ENCODE measurements around the gene TEX22.
A peak's percentile ranks its signal among the peaks of the same experiment; 100 is the strongest.

Gene TEX22

DNA sequence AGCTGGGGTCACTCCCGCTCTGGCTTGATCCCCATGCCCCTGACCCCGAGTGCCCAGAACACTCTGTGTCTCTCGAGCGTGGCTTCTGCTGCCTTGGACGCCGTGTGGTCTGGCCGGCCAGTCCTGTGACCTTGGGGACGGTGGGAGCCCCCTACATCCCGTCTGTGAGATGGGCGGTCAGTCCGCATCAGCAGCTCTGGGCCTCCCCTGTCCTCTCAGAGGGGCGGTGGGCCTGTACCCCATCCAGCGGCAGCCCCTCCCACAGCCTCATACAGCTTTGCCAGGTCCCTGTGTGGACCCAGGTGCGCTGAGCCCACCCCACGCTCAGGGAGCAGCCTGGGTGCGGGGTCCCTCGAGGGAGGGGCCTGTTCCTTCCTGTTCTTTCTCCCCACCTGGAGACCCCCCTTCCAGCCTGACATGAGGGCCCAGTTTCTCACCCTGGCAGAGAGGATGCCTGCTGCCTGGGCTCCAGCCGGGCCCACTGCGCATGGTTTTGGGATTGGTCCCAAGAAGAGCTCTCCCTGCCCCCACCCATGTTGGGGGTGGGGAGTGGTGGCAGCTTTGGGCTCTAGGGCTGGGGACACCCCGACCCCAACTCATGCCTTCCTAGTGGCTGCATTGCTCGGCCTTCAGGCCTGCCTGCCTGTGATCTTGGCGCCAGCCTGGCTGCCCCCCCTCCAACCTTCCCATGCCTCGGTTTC is 22.8 kb downstream of the TEX22 start:
- Histone ChIP-seq H3K27me3 (ENCODE audit: control insufficient read depth in 2 of 2, insufficient read depth in 2 of 2, low read length in 2 of 2) (no peaks in the 10 kb centered on the region), H3K4me1 (ENCODE audit: control insufficient read depth in 2 of 2, insufficient read depth in 2 of 2, low read length in 2 of 2) (peaks cover 26% of the 10 kb centered on the region in 2 donors), H3K27ac (ENCODE audit: low read depth in 2 of 2, low read length in 2 of 2) (no peak overlapping the region), H3K36me3 (ENCODE audit: control insufficient read depth in 2 of 2, insufficient read depth in 2 of 2, low read length in 2 of 2) (no peaks in the 10 kb centered on the region), H3K9me3 (ENCODE audit: control insufficient read depth in 2 of 2, low read length in 2 of 2) (no peaks in the 10 kb centered on the region), H3K9ac (ENCODE audit: low read depth in 1 of 2, low read length in 2 of 2) (peak overlapping the region; percentile 56 to 71), H3K4me3 (ENCODE audit: low read length in 2 of 2) (peak overlapping the region; percentile 50 to 72)

DNA sequence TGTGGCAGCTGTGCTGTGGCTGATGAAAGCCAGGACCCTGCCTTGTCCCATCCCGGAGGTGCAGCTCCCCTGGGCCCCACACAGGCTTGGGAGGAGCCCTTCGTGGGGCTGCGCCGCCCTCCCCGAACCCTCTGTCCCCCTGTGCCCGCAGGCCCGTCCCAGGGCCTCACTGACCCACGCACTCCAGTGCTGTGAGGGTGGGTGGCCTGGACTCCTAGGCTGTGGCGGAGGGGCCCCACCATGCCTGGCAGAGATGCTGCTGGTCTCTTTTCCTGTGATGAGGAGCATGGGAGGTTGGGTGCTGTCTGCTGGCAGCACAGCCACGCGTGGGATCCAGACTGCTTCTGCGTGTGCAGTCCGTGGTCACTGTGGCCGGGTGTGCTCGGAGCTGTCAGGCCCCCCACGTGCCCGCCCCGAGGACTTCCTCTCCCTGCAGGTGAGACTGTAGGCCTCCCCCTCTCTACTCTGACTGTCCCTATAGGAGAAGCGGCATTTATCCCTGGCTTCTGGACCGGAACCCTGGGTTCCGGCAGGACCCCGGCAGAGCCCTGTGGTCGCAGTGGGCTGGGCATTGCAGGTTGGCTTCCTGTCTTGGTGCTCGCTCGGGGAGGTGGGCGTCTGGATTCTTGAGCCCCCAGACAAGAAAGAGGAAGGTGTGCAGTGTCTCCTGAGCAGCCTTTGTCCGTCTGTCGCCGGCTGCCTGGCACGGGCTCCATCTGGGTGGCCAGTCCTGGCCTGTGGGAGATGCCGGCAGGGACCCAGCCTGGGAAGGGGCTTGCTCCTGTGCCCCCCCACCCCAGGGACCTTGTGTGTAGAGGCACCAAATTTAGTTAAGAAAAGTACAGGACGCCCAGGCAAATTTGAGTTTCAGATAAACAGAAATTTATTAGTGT is 23.6 kb downstream of the TEX22 start:
- Histone ChIP-seq H3K36me3 (ENCODE audit: control insufficient read depth in 2 of 2, insufficient read depth in 2 of 2, low read length in 2 of 2) (peaks cover 0 to 6% of the 10 kb centered on the region in 2 donors), H3K9me3 (ENCODE audit: control insufficient read depth in 2 of 2, low read length in 2 of 2) (no peaks in the 10 kb centered on the region), H3K4me3 (ENCODE audit: low read length in 2 of 2) (no peak overlapping the region), H3K4me1 (ENCODE audit: control insufficient read depth in 2 of 2, insufficient read depth in 2 of 2, low read length in 2 of 2) (peaks cover 26% of the 10 kb centered on the region in 2 donors), H3K9ac (ENCODE audit: low read depth in 1 of 2, low read length in 2 of 2) (no peak overlapping the region), H3K27me3 (ENCODE audit: control insufficient read depth in 2 of 2, insufficient read depth in 2 of 2, low read length in 2 of 2) (no peaks in the 10 kb centered on the region), H3K27ac (ENCODE audit: low read depth in 2 of 2, low read length in 2 of 2) (no peak overlapping the region)

- Histone ChIP-seq H3K27ac (ENCODE audit: low read depth in 2 of 2, low read length in 2 of 2) (no peak overlapping the region), H3K36me3 (ENCODE audit: control insufficient read depth in 2 of 2, insufficient read depth in 2 of 2, low read length in 2 of 2) (peaks cover 0 to 6% of the 10 kb centered on the region in 2 donors), H3K9me3 (ENCODE audit: control insufficient read depth in 2 of 2, low read length in 2 of 2) (no peaks in the 10 kb centered on the region), H3K4me3 (ENCODE audit: low read length in 2 of 2) (no peak overlapping the region), H3K9ac (ENCODE audit: low read depth in 1 of 2, low read length in 2 of 2) (no peak overlapping the region), H3K4me1 (ENCODE audit: control insufficient read depth in 2 of 2, insufficient read depth in 2 of 2, low read length in 2 of 2) (peaks cover 22 to 26% of the 10 kb centered on the region in 2 donors), H3K27me3 (ENCODE audit: control insufficient read depth in 2 of 2, insufficient read depth in 2 of 2, low read length in 2 of 2) (no peaks in the 10 kb centered on the region)
These were observed 24.6 kb downstream of the TEX22 start for GRCh38 chr14:105422695-105423487.

- no peak overlapping the region for H3K4me3 ChIP-seq (ENCODE audit: low read length in 2 of 2)
- no peaks in the 10 kb centered on the region for H3K9me3 ChIP-seq (ENCODE audit: control insufficient read depth in 2 of 2, low read length in 2 of 2)
- H3K9ac ChIP-seq (ENCODE audit: low read depth in 1 of 2, low read length in 2 of 2) = no peak overlapping the region
- peaks cover 16 to 22% of the 10 kb centered on the region in 2 donors for H3K4me1 ChIP-seq (ENCODE audit: control insufficient read depth in 2 of 2, insufficient read depth in 2 of 2, low read length in 2 of 2)
- H3K36me3 ChIP-seq (ENCODE audit: control insufficient read depth in 2 of 2, insufficient read depth in 2 of 2, low read length in 2 of 2) = peaks cover 0 to 6% of the 10 kb centered on the region in 2 donors
- no peaks in the 10 kb centered on the region for H3K27me3 ChIP-seq (ENCODE audit: control insufficient read depth in 2 of 2, insufficient read depth in 2 of 2, low read length in 2 of 2)
- H3K27ac ChIP-seq (ENCODE audit: low read depth in 2 of 2, low read length in 2 of 2) = no peak overlapping the region
These were observed 25.3 kb downstream of the TEX22 start for GRCh38 chr14:105423488-105424195.

DNA sequence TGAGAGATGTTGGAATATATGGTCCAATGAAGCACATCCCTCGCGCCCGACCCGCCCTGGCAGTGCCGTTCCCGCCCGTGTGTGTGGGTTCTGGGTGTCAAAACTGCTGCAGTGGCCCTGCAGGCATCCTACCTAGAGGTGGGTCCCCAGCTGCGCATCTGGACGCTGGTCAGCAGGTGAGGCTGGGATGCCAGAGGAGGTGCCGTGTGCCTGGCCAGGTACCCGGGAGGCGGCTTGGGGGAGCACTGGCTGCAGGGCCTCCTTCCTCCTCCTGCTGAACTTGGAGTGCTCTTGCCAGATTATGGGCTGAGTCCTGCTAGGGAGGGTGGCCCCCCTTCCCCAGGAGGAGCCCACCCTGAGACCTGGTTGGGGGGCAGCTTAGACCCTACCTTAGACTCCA is 26.5 kb downstream of the TEX22 start:
- Histone ChIP-seq H3K9ac (ENCODE audit: low read depth in 1 of 2, low read length in 2 of 2) (no peak overlapping the region), H3K27me3 (ENCODE audit: control insufficient read depth in 2 of 2, insufficient read depth in 2 of 2, low read length in 2 of 2) (no peaks in the 10 kb centered on the region), H3K27ac (ENCODE audit: low read depth in 2 of 2, low read length in 2 of 2) (no peak overlapping the region), H3K9me3 (ENCODE audit: control insufficient read depth in 2 of 2, low read length in 2 of 2) (no peaks in the 10 kb centered on the region), H3K4me1 (ENCODE audit: control insufficient read depth in 2 of 2, insufficient read depth in 2 of 2, low read length in 2 of 2) (peaks cover 7 to 14% of the 10 kb centered on the region in 2 donors), H3K36me3 (ENCODE audit: control insufficient read depth in 2 of 2, insufficient read depth in 2 of 2, low read length in 2 of 2) (peaks cover 0 to 6% of the 10 kb centered on the region in 2 donors), H3K4me3 (ENCODE audit: low read length in 2 of 2) (no peak overlapping the region)

GRCh38 chr14:105425823-105426247 is 27.5 kb downstream of the TEX22 start:
- Histone ChIP-seq H3K9me3 (ENCODE audit: control insufficient read depth in 2 of 2, low read length in 2 of 2) (no peaks in the 10 kb centered on the region), H3K36me3 (ENCODE audit: control insufficient read depth in 2 of 2, insufficient read depth in 2 of 2, low read length in 2 of 2) (peaks cover 0 to 6% of the 10 kb centered on the region in 2 donors), H3K4me3 (ENCODE audit: low read length in 2 of 2) (no peak overlapping the region), H3K27ac (ENCODE audit: low read depth in 2 of 2, low read length in 2 of 2) (no peak overlapping the region), H3K27me3 (ENCODE audit: control insufficient read depth in 2 of 2, insufficient read depth in 2 of 2, low read length in 2 of 2) (no peaks in the 10 kb centered on the region), H3K4me1 (ENCODE audit: control insufficient read depth in 2 of 2, insufficient read depth in 2 of 2, low read length in 2 of 2) (peaks cover 2 to 10% of the 10 kb centered on the region in 2 donors), H3K9ac (ENCODE audit: low read depth in 1 of 2, low read length in 2 of 2) (no peak overlapping the region)

DNA sequence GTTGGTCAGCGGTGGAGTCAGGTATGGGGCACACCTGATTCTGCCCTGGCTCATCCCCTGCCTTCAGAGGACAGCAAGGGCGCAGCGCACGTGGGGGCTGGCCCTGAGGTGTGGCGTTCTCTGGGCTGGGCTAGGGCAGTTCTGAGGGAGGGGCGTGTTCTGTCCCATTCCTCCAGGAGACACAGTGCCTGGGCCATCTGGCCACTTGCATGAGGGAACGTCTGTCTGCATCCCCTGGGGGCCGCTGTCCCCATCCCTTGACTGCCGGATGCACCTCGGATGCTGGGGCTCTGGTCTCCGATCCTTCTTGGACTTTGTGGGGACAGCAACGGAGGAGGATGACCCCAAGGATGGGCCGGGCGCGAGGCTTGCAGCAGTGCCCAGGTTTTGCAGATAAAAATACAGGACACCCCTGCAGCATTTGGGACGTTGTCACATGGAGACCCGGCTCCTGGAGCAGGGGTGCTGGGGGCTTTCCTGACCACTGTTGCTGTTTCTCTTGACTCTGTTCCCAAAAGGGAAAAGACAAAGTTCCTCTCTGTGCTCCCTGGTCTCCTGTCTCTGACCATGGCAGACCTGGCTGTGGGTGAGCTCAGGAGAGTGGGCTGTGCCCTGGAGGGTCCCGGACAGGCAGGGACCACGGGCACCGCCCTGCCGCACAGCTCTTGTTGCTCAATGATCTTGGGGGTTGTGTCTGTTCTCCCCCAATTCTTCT is 28.2 kb downstream of the TEX22 start:
- Histone ChIP-seq H3K4me1 (ENCODE audit: control insufficient read depth in 2 of 2, insufficient read depth in 2 of 2, low read length in 2 of 2) (peaks cover 0 to 3% of the 10 kb centered on the region in 2 donors), H3K36me3 (ENCODE audit: control insufficient read depth in 2 of 2, insufficient read depth in 2 of 2, low read length in 2 of 2) (peaks cover 0 to 6% of the 10 kb centered on the region in 2 donors), H3K27ac (ENCODE audit: low read depth in 2 of 2, low read length in 2 of 2) (no peak overlapping the region), H3K27me3 (ENCODE audit: control insufficient read depth in 2 of 2, insufficient read depth in 2 of 2, low read length in 2 of 2) (no peaks in the 10 kb centered on the region), H3K9ac (ENCODE audit: low read depth in 1 of 2, low read length in 2 of 2) (no peak overlapping the region), H3K4me3 (ENCODE audit: low read length in 2 of 2) (no peak overlapping the region), H3K9me3 (ENCODE audit: control insufficient read depth in 2 of 2, low read length in 2 of 2) (no peaks in the 10 kb centered on the region)

DNA sequence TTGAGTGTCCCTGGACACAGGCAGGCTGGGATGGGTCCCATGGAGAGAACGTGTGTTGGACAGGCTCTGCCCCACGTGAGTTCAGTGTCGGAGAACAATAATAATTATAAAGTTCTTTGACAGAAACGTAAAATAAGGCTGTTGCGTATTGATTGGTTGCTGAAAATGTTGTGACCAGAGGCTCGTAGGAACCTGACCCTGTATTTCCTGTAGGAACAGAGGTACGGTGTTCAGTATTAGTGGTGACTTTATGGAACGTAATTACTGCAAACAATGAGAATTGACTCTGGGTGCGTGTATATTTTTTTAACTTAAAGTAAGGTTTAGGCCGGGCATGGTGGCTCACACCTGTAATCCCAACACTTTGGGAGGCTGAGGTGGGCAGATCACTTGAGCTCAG is 29.1 kb downstream of the TEX22 start:
- H3K27ac ChIP-seq (ENCODE audit: low read depth in 2 of 2, low read length in 2 of 2) = no peak overlapping the region
- H3K4me1 ChIP-seq (ENCODE audit: control insufficient read depth in 2 of 2, insufficient read depth in 2 of 2, low read length in 2 of 2) = no peaks in the 10 kb centered on the region
- H3K36me3 ChIP-seq (ENCODE audit: control insufficient read depth in 2 of 2, insufficient read depth in 2 of 2, low read length in 2 of 2) = peaks cover 0 to 6% of the 10 kb centered on the region in 2 donors
- no peak overlapping the region for H3K4me3 ChIP-seq (ENCODE audit: low read length in 2 of 2)
- H3K27me3 ChIP-seq (ENCODE audit: control insufficient read depth in 2 of 2, insufficient read depth in 2 of 2, low read length in 2 of 2) = no peaks in the 10 kb centered on the region
- H3K9me3 ChIP-seq (ENCODE audit: control insufficient read depth in 2 of 2, low read length in 2 of 2) = no peaks in the 10 kb centered on the region
- H3K9ac ChIP-seq (ENCODE audit: low read depth in 1 of 2, low read length in 2 of 2) = no peak overlapping the region

DNA sequence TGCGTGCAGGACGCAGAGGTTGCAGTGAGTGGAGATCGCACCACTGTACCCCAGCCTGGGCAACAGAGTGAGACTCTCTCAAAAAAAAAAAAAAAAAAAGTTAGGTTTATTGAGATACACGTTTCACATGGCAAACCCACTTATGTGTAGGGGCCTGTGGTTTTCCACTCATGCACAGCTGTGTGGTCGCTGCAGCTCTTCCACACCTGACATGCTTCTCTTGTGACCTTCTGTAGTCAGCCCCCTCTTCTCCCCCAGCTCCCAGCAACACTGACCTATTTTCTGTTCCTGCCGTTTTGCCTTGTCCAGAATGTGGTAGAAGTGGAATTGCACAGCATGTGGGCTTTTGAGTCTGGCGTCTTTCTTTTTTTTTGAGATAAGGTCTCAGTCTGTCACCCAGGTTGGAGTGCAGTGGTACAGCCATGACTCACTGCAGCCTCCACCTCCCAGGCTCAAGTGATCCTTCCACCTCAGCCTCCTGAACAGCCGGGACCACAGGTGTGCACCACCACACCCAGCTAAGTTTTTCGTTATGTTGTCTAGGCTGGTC is 29.7 kb downstream of the TEX22 start:
- Histone ChIP-seq H3K9me3 (ENCODE audit: control insufficient read depth in 2 of 2, low read length in 2 of 2) (no peaks in the 10 kb centered on the region), H3K9ac (ENCODE audit: low read depth in 1 of 2, low read length in 2 of 2) (no peak overlapping the region), H3K4me1 (ENCODE audit: control insufficient read depth in 2 of 2, insufficient read depth in 2 of 2, low read length in 2 of 2) (no peaks in the 10 kb centered on the region), H3K27ac (ENCODE audit: low read depth in 2 of 2, low read length in 2 of 2) (no peak overlapping the region), H3K4me3 (ENCODE audit: low read length in 2 of 2) (no peak overlapping the region), H3K27me3 (ENCODE audit: control insufficient read depth in 2 of 2, insufficient read depth in 2 of 2, low read length in 2 of 2) (no peaks in the 10 kb centered on the region), H3K36me3 (ENCODE audit: control insufficient read depth in 2 of 2, insufficient read depth in 2 of 2, low read length in 2 of 2) (peaks cover 0 to 6% of the 10 kb centered on the region in 2 donors)
